ENCODE results near the gene GAR1.

GAR1 gene

DNA sequence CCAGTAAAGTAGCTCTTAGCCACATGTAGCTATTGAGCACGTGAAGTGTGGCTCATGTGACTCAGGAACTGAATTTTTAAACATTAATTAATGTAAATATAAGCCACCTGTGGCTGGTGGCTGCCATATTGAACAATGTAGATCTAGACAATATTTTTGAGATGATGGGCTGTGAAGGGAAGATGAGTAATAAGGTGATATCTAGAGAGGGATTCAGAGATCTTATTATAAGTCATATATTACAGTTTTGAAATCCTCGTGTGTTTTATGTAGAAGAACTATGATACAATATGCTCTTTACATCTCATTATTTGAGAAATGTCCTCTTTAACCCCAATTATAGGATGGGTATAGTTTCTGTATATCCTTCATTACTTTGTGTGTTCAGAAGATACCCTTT, 5.6 kb downstream of the GAR1 start:
- H3K27ac ChIP-seq = no peak overlapping the region
- peaks cover 83% of the 10 kb centered on the region for H3K36me3 ChIP-seq (ENCODE audit: insufficient read depth, low read length)
- H3K4me3 ChIP-seq = no peak overlapping the region
- H3K9ac ChIP-seq (ENCODE audit: insufficient read length) = no peak overlapping the region
- no peaks in the 10 kb centered on the region for H3K9me3 ChIP-seq (ENCODE audit: low read depth, low read length)
- DNase-seq (ENCODE audit: low read depth, low spot score) = no peak
- TF ChIP-seq POLR2AphosphoS5 (IDR thresholded peaks at IDR 0.05; ENCODE audit: borderline replicate concordance, low read depth, low read length) (no peak), EZH2 (IDR thresholded peaks at IDR 0.05) (no peak), FOXP2 (optimal IDR thresholded peaks at IDR 0.05; ENCODE audit: control extremely low read depth, extremely low read length, insufficient read depth) (no peak)

DNA sequence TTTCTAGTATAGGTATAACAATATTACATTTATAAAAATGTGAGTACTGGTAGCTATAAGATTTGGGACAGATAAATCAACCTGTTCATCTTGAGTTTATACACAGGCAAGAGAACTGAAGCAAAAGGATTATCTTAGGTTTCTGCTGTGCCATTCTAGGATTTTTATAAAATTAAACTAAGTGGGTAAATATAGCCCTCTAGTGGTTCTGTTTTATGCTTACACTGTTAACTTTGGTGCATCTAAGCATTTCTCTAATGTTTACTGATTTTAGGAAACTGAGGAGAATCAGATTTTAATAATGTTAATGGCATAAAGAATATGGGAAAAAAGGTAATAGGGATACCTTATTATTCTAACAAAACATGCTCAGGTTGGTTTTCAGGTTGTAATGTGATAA, 11.2 kb downstream of the GAR1 start:
- H3K27ac ChIP-seq = no peak overlapping the region
- H3K36me3 ChIP-seq (ENCODE audit: insufficient read depth, low read length) = peaks cover 39% of the 10 kb centered on the region
- H3K4me3 ChIP-seq = no peak overlapping the region
- TF ChIP-seq EZH2 (IDR thresholded peaks at IDR 0.05) (no peak), FOXP2 (optimal IDR thresholded peaks at IDR 0.05; ENCODE audit: control extremely low read depth, extremely low read length, insufficient read depth) (no peak), POLR2AphosphoS5 (IDR thresholded peaks at IDR 0.05; ENCODE audit: borderline replicate concordance, low read depth, low read length) (no peak)
- no peak overlapping the region for H3K9ac ChIP-seq (ENCODE audit: insufficient read length)
- H3K9me3 ChIP-seq (ENCODE audit: low read depth, low read length) = no peaks in the 10 kb centered on the region
- DNase-seq (ENCODE audit: low read depth, low spot score) = no peak

DNA sequence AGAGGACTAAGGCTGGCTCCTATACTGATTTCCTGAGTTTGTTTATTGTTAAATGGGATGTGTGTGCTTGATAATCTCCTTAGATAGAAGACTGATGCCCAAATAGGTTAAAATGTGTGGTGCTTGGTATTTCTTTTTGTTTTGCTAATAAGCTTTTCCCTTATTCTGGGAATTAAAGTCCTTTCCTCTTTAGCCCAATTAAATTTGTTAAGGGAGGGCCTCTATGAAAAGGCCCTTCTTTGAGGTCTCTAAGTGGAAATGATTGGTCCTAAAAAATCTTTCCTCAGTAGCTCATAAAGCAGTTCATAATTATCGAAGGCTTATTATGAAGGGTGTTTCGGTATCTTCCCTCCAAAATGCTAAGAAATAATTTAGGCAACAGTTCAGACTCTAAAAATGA, 12.1 kb downstream of the GAR1 start, which contains the start of gene RRH:
Gene RRH (plus strand): TSS at position 301 of the 400 bp plus-strand sequence. CDS start 56 bp downstream, at position 357.
- H3K4me3 ChIP-seq = no peak within 1 kb of the TSS
- TF ChIP-seq FOXP2 (optimal IDR thresholded peaks at IDR 0.05; ENCODE audit: control extremely low read depth, extremely low read length, insufficient read depth) (no peak), EZH2 (IDR thresholded peaks at IDR 0.05) (no peak), POLR2AphosphoS5 (IDR thresholded peaks at IDR 0.05; ENCODE audit: borderline replicate concordance, low read depth, low read length) (no peak)
- no peak within 1 kb of the TSS for H3K27ac ChIP-seq

DNA sequence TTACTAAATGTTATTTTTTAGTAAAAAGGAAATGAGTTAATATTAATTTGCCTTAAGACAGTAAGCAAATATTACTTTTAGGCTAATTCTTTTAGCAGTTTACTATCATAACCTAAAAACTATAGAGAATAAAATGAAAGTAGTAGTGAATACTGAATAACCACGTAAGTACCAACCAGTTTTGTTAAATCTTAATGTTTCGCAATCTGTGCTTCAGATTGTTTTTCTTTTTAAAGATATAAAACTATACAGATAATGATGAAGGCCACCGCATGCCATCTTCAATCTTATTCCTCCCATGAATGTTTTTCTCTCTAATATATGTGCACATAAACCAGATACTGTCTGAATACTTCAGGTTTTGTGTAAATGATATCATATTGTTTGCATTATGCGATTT, 18.2 kb downstream of the GAR1 start:
- no peak overlapping the region for H3K9ac ChIP-seq (ENCODE audit: insufficient read length)
- no peak for DNase-seq (ENCODE audit: low read depth, low spot score)
- no peaks in the 10 kb centered on the region for H3K9me3 ChIP-seq (ENCODE audit: low read depth, low read length)
- TF ChIP-seq POLR2AphosphoS5 (IDR thresholded peaks at IDR 0.05; ENCODE audit: borderline replicate concordance, low read depth, low read length) (no peak), EZH2 (IDR thresholded peaks at IDR 0.05) (no peak), FOXP2 (optimal IDR thresholded peaks at IDR 0.05; ENCODE audit: control extremely low read depth, extremely low read length, insufficient read depth) (no peak)
- H3K4me3 ChIP-seq = no peak overlapping the region
- no peak overlapping the region for H3K27ac ChIP-seq
- no peaks in the 10 kb centered on the region for H3K36me3 ChIP-seq (ENCODE audit: insufficient read depth, low read length)

More for the DNA sequence above, 12.1 kb downstream of the GAR1 start, which contains the start of gene RRH:
- no peaks in the 10 kb centered on the region for H3K9me3 ChIP-seq (ENCODE audit: low read depth, low read length)
- H3K9ac ChIP-seq (ENCODE audit: insufficient read length) = no peak within 1 kb of the TSS
- peaks cover 31% of the 10 kb centered on the region for H3K36me3 ChIP-seq (ENCODE audit: insufficient read depth, low read length)
- DNase-seq (ENCODE audit: low read depth, low spot score) = no peak

DNA sequence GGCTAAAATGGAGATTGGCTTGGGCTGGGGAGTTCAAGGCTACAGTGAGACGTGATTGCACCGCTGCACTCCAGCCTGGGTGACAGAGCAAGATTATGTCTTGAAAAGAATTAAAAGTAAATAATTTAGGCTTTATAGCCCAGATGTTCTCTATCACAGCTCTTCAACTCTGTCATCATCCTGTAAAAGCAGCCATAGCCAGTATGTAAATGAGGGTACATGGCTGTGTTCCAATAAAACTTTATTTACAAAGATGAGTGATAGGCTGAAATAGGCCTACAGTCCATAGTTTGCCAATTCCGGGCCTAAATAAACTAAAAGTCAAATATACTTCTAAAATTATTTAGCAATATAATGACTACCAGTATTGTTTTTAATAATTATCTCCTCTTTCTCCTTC, 21.4 kb downstream of the GAR1 start:
- no peaks in the 10 kb centered on the region for H3K9me3 ChIP-seq (ENCODE audit: low read depth, low read length)
- TF ChIP-seq EZH2 (IDR thresholded peaks at IDR 0.05) (no peak), POLR2AphosphoS5 (IDR thresholded peaks at IDR 0.05; ENCODE audit: borderline replicate concordance, low read depth, low read length) (no peak), FOXP2 (optimal IDR thresholded peaks at IDR 0.05; ENCODE audit: control extremely low read depth, extremely low read length, insufficient read depth) (no peak)
- H3K4me3 ChIP-seq = no peak overlapping the region
- H3K9ac ChIP-seq (ENCODE audit: insufficient read length) = no peak overlapping the region
- no peaks in the 10 kb centered on the region for H3K36me3 ChIP-seq (ENCODE audit: insufficient read depth, low read length)
- DNase-seq (ENCODE audit: low read depth, low spot score) = no peak
- H3K27ac ChIP-seq = no peak overlapping the region

DNA sequence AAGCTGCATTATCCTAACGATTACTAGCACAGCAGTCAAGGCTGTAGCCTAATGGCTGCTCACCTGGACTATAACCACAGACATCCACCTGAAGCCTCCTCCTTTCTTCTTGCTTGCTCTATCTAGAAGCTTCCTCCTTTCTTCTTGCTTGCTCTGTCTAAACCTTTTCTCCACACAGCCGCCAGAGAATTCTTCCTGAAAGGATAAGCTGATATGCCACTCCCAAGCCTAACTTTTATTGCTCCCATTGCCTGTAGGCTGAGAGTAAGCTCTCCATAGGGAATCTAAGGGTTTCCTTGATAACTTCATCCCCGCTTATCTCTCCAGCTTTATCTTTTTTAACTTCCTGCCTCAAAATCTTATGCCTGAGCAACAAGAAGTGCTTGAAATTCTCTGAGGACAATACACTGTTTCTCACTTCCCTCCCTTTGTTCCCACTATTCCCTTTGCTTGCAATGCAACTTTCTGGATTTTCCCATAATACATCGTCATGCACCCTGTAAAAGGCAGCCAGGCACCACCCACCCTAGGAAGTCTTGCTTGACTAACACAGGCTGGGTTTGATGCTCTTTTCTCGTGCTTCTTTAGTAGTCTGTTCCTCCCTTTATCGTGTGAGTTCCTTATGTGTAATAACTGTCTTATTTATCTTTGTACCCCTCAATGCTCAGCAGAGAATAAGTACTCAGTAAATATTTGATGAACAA, 31.0 kb downstream of the GAR1 start:
- peak; percentile 65 for DNase-seq (ENCODE audit: low read depth, low spot score)
- Histone ChIP-seq H3K4me3 (no peak overlapping the region), H3K9ac (ENCODE audit: insufficient read length) (no peak overlapping the region), H3K27ac (no peak overlapping the region), H3K36me3 (ENCODE audit: insufficient read depth, low read length) (no peaks in the 10 kb centered on the region), H3K9me3 (ENCODE audit: low read depth, low read length) (no peaks in the 10 kb centered on the region)
- no peak for TF ChIP-seq FOXP2 (optimal IDR thresholded peaks at IDR 0.05; ENCODE audit: control extremely low read depth, extremely low read length, insufficient read depth)
- no peak for TF ChIP-seq POLR2AphosphoS5 (IDR thresholded peaks at IDR 0.05; ENCODE audit: borderline replicate concordance, low read depth, low read length)
- TF ChIP-seq EZH2 (IDR thresholded peaks at IDR 0.05) = no peak

DNA sequence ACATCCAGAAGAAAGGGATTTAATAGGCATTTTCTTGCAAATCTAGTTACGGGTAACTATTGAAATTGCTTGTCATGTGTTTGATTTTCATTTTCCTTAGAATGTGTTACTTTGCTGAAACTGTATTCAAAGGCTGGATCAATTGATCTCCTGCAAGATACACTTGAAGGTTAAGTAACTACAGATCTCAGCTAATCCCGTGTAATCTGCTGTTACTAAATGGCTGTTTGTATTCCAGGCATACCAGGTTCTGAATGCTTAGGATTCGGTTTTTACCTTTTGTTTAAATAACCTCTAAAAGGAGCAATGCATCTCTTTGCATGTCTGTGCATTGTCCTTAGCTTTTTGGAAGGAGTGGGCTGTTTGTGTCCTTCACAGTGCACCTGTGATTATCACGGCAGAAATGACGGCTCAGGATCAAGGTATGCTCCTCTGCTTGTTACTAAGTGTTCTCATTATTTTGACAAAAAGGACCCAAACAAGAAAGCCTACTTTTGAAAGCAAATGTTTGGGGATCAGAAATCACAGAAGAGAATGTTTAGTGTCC, 32.4 kb downstream of the GAR1 start, which contains the start of gene LRIT3:
Gene LRIT3 (plus strand): TSS at position 212 of the 547 bp plus-strand sequence. CDS start 95 bp downstream, at position 307.
- no peak within 1 kb of the TSS for H3K9ac ChIP-seq (ENCODE audit: insufficient read length)
- H3K36me3 ChIP-seq (ENCODE audit: insufficient read depth, low read length) = no peaks in the 10 kb centered on the region
- H3K9me3 ChIP-seq (ENCODE audit: low read depth, low read length) = no peaks in the 10 kb centered on the region
- TF ChIP-seq POLR2AphosphoS5 (IDR thresholded peaks at IDR 0.05; ENCODE audit: borderline replicate concordance, low read depth, low read length) (no peak), FOXP2 (optimal IDR thresholded peaks at IDR 0.05; ENCODE audit: control extremely low read depth, extremely low read length, insufficient read depth) (no peak), EZH2 (IDR thresholded peaks at IDR 0.05) (no peak)
- no peak within 1 kb of the TSS for H3K27ac ChIP-seq
- no peak within 1 kb of the TSS for H3K4me3 ChIP-seq
- no peak for DNase-seq (ENCODE audit: low read depth, low spot score)

DNA sequence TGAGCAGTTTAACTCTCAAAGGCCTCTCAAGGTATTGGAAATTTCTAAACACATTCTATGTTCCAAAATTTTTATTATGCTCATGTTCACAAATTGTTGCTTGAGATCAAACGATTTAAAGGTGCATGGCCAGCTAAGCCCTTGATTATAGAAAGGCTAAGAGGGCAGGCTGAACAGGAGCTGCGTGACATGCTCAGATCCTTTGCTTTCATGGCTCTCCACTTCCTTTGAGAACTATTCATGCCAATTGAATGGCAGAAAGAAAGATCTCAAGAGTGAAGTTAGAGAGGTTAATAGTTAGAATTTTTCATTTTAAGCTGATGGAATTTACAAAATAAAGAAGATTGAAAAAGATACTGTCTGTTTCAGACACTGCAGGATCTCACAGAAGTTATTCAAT, 32.9 kb downstream of the GAR1 start:
- H3K4me3 ChIP-seq = no peak overlapping the region
- DNase-seq (ENCODE audit: low read depth, low spot score) = no peak
- H3K27ac ChIP-seq = no peak overlapping the region
- no peaks in the 10 kb centered on the region for H3K9me3 ChIP-seq (ENCODE audit: low read depth, low read length)
- TF ChIP-seq EZH2 (IDR thresholded peaks at IDR 0.05) (no peak), FOXP2 (optimal IDR thresholded peaks at IDR 0.05; ENCODE audit: control extremely low read depth, extremely low read length, insufficient read depth) (no peak), POLR2AphosphoS5 (IDR thresholded peaks at IDR 0.05; ENCODE audit: borderline replicate concordance, low read depth, low read length) (no peak)
- no peaks in the 10 kb centered on the region for H3K36me3 ChIP-seq (ENCODE audit: insufficient read depth, low read length)
- no peak overlapping the region for H3K9ac ChIP-seq (ENCODE audit: insufficient read length)

All from SK-N-MC (cell line).